HEK293T (cell line): ENCODE data around the gene BBS9.

Experiments
- BHLHE40 ChIP-seq: fragments of 450-650 bp; IDR thresholded peaks from 2 replicates; pipeline ENCODE4 v1.6.1; 2016; ENCODE audit warnings: mild to moderate bottlenecking, moderate library complexity, borderline replicate concordance
- NFRKB ChIP-seq: fragments of 450-650 bp; IDR thresholded peaks from 2 replicates; pipeline ENCODE4 v1.6.1; 2016; ENCODE audit warnings: mild to moderate bottlenecking, moderate library complexity
- SP1 ChIP-seq: fragments of 450-650 bp; IDR thresholded peaks from 2 replicates; pipeline ENCODE4 v1.6.1; 2017
- SUZ12 ChIP-seq: fragments of 450-650 bp; IDR thresholded peaks from 2 replicates; pipeline ENCODE4 v1.6.1; 2016; ENCODE audit warnings: mild to moderate bottlenecking
- TARDBP ChIP-seq: fragments of 450-650 bp; IDR thresholded peaks from 2 replicates; pipeline ENCODE4 v1.6.1; 2016

DNA sequence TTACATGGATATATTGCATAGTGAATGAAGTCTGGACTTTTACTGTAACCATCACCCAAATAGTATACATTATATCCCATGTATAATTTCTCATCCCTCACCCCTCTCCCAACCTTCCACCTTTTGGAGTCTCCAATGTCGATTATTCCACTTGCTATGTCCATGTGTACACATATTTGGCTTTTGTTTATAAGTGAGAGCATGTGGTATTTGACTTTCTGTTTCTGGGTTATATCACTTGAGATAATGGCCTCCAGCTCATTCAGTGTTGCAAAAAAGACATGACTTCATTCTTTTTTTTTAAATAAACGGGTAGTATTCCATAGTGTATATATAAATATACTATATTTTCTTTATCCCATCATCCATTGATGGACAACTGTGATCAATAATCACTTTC, 487.4 kb downstream of the BBS9 start:
- TF ChIP-seq SP1 (no peak), BHLHE40 (no peak), NFRKB (no peak), TARDBP (no peak), SUZ12 (no peak)
